HCT116 (cell line): ENCODE data around the gene CEP41.

ENCODE experiments used
- CTCF ChIP-seq, 3 experiments: fragments of 200-600 bp in 1 of 3; sonication (generic) in 1 of 3; IDR thresholded peaks in 2 of 3; conservative IDR thresholded peaks in 1 of 3; 2 replicates each; pipeline ENCODE4 v1.5.1; 2012 to 2017; ENCODE audit warnings: low read depth in 2 of 3, low read length in 2 of 3, antibody characterized with exemption in 1 of 3, borderline replicate concordance in 1 of 3, control low read depth in 1 of 3, mild to moderate bottlenecking in 1 of 3, mixed read lengths in 1 of 3, mixed run types in 1 of 3, moderate library complexity in 1 of 3; ENCODE audit not compliant: insufficient read depth in 1 of 3
- POLR2A ChIP-seq: IDR thresholded peaks from 2 replicates; pipeline ENCODE4 v1.7.0; 2011; ENCODE audit warnings: borderline replicate concordance; ENCODE audit not compliant: insufficient read depth, insufficient read length; ENCODE audit errors: extremely low read depth
- YY1 ChIP-seq: IDR thresholded peaks from 2 replicates; pipeline ENCODE4 v1.6.1; 2011; ENCODE audit warnings: low read length, low read depth, moderate library complexity, mild to moderate bottlenecking; ENCODE audit not compliant: insufficient replicate concordance; ENCODE audit errors: extremely low read depth
- TF ChIP-seq, protein P1 (sequence below): IDR thresholded peaks from 2 replicates; pipeline ENCODE4 v1.6.1; 2012
- TF ChIP-seq, protein P2 (sequence below): IDR thresholded peaks from 2 replicates; pipeline ENCODE4 v1.6.1; 2011; ENCODE audit warnings: mild to moderate bottlenecking, low read length, moderate library complexity; ENCODE audit not compliant: insufficient replicate concordance; ENCODE audit errors: extremely low read depth

GRCh38 chr7:130486954-130487436, 46.2 kb upstream of the CEP41 start:
- TF ChIP-seq CTCF (IDR thresholded peaks at IDR 0.05 in 2 of 3, conservative IDR thresholded peaks at IDR 0.05 in 1 of 3; ENCODE audit: borderline replicate concordance in 1 of 3, insufficient read depth in 1 of 3, low read depth in 2 of 3, low read length in 2 of 3): no peak
- no peak for TF ChIP-seq POLR2A
- TF ChIP-seq, protein P1, sequence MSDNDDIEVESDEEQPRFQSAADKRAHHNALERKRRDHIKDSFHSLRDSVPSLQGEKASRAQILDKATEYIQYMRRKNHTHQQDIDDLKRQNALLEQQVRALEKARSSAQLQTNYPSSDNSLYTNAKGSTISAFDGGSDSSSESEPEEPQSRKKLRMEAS: no peak
- no peak for TF ChIP-seq YY1
- TF ChIP-seq, protein P2, sequence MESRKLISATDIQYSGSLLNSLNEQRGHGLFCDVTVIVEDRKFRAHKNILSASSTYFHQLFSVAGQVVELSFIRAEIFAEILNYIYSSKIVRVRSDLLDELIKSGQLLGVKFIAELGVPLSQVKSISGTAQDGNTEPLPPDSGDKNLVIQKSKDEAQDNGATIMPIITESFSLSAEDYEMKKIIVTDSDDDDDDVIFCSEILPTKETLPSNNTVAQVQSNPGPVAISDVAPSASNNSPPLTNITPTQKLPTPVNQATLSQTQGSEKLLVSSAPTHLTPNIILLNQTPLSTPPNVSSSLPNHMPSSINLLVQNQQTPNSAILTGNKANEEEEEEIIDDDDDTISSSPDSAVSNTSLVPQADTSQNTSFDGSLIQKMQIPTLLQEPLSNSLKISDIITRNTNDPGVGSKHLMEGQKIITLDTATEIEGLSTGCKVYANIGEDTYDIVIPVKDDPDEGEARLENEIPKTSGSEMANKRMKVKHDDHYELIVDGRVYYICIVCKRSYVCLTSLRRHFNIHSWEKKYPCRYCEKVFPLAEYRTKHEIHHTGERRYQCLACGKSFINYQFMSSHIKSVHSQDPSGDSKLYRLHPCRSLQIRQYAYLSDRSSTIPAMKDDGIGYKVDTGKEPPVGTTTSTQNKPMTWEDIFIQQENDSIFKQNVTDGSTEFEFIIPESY: no peak
